ENCODE measurements around the gene ELOB. TPM values are rescaled to one million over a fixed set of nuclear protein-coding genes. Genes with fewer than 3 reads are reported as not detected.

The ELOB gene
- total and polyA plus RNA-seq, 8 donors, result 69.9 to 318 (median 101) TPM

- H3K4me1 ChIP-seq, result peaks cover 10 to 23% (median 20%) of the 10 kb centered on the region in 3 donors
- no peak for ATAC-seq
- no peak for DNase-seq
- H3K36me3 ChIP-seq, result peaks cover 3 to 32% (median 32%) of the 10 kb centered on the region in 3 donors
- no peaks in the 10 kb centered on the region for H3K9me3 ChIP-seq
- no peak for TF ChIP-seq CTCF (IDR thresholded peaks at IDR 0.05)
- whole genome bisulfite sequencing, 2 donors, result 8% methylated on average over 3 of the region's 3 CpGs
- peak overlapping the region in 3 of 4 donors; percentile 52 to 95 (median 58) for H3K4me3 ChIP-seq
- intact Hi-C loops (cut with DNase I), result no loop called here
- FAIRE-seq, result no peak
- H3K27ac ChIP-seq, result no peak overlapping the region
- H3K27me3 ChIP-seq, result no peaks in the 10 kb centered on the region
These were observed 21.9 kb downstream of the ELOB start for GRCh38 chr16:2755158-2755557.

GRCh38 chr16:2753733-2754020 is 23.4 kb downstream of the ELOB start:
- H3K4me3 ChIP-seq, result peak overlapping the region; percentile 52 to 95 (median 56)
- DNase-seq, result no peak
- peaks cover 10 to 24% (median 23%) of the 10 kb centered on the region in 3 donors for H3K4me1 ChIP-seq
- no peak for TF ChIP-seq CTCF (IDR thresholded peaks at IDR 0.05)
- H3K36me3 ChIP-seq, result peaks cover 2 to 18% (median 17%) of the 10 kb centered on the region in 3 donors
- ATAC-seq, result peak in 1 of 4 donors; percentile 5
- intact Hi-C loops (cut with DNase I), result no loop called here
- H3K27ac ChIP-seq, result peak overlapping the region in 2 of 4 donors; percentile 98 to 99
- H3K27me3 ChIP-seq, result no peaks in the 10 kb centered on the region
- no peak for FAIRE-seq
- WGBS, 2 donors, result 1 to 2% methylated on average over 7 of the region's 7 CpGs
- no peaks in the 10 kb centered on the region for H3K9me3 ChIP-seq

GRCh38 chr16:2752850-2753732 is 24.0 kb downstream of the ELOB start:
- peaks cover 10 to 24% (median 23%) of the 10 kb centered on the region in 3 donors for H3K4me1 ChIP-seq
- peak; percentile 83 to 94 (median 92) for DNase-seq
- peak; percentile 76 to 84 (median 82) for ATAC-seq

GRCh38 chr16:2752035-2752849 is 24.8 kb downstream of the ELOB start, which contains the start of gene SRRM2:
TSS of gene SRRM2 (plus strand) at chr16:2752638. CDS start at chr16:2756365, 3,727 bp downstream.
- TF ChIP-seq CTCF (IDR thresholded peaks at IDR 0.05), result no peak
- ATAC-seq (peak; percentile 88 to 95 (median 92)), FAIRE-seq (no peak), DNase-seq (peak; percentile 92 to 97 (median 94))
- no peaks in the 10 kb centered on the region for H3K9me3 ChIP-seq
- H3K27ac ChIP-seq, result peak within 1 kb of the TSS; percentile 98 to 99 (median 98)
- intact Hi-C loops (cut with DNase I), result no loop called here
- H3K36me3 ChIP-seq, result peaks cover 0 to 4% (median 3%) of the 10 kb centered on the region in 3 donors
- H3K27me3 ChIP-seq, result no peaks in the 10 kb centered on the region
- peaks cover 10 to 24% (median 23%) of the 10 kb centered on the region in 3 donors for H3K4me1 ChIP-seq
- WGBS, 2 donors, result 1 to 2% methylated on average over 95 to 99 of the region's 99 CpGs
- H3K4me3 ChIP-seq, result peak within 1 kb of the TSS; percentile 52 to 95 (median 56)

More at GRCh38 chr16:2752850-2753732, 24.0 kb downstream of the ELOB start:
- 0 to 1% methylated on average over 51 to 82 of the region's 82 CpGs for WGBS, 2 donors
- H3K36me3 ChIP-seq, result peaks cover 0 to 12% (median 11%) of the 10 kb centered on the region in 3 donors
- H3K4me3 ChIP-seq, result peak overlapping the region; percentile 52 to 95 (median 56)
- no peak for TF ChIP-seq CTCF (IDR thresholded peaks at IDR 0.05)
- peak overlapping the region; percentile 98 to 99 (median 98) for H3K27ac ChIP-seq
- no peaks in the 10 kb centered on the region for H3K27me3 ChIP-seq
- intact Hi-C loops (cut with DNase I), result no loop called here
- FAIRE-seq, result no peak
- no peaks in the 10 kb centered on the region for H3K9me3 ChIP-seq
